Fibroblast of villous mesenchyme (primary cell): Measurements from ENCODE around the gene UBE3D. TPM values are rescaled to one million over a fixed set of nuclear protein-coding genes. Genes with fewer than 3 reads are reported as not detected.
"Not testable (repeated sequence)": the region's sequence is repeated elsewhere in the genome, so short reads cannot be mapped to it uniquely, and the experiment has no call there.

Source experiments
- DNase-seq: peaks from one replicate; pipeline ENCODE4 v3.0.0-alpha.2; 2010; ENCODE audit warnings: low read depth
- H3K4me3 ChIP-seq: 2 replicates; pipeline ENCODE4 v1.5.1; 2011; ENCODE audit warnings: low read depth, mild to moderate bottlenecking, low read length
- CTCF ChIP-seq: IDR thresholded peaks from 2 replicates; pipeline ENCODE4 v1.5.1; 2012; ENCODE audit warnings: low read depth, mild to moderate bottlenecking, low read length; ENCODE audit not compliant: insufficient read depth
- total RNA-seq: library from RNA; depleted of rRNA; stranded (reverse); fragments of >200 nt; gene quantifications from 2 replicates; pipeline ENCODE4 v1.2.3, GENCODE V29; 2012

Gene UBE3D
- total RNA-seq, 1 donor, result 9.5 TPM

- no peak overlapping the region for H3K4me3 ChIP-seq
- no peak for TF ChIP-seq CTCF
- no peak for DNase-seq
Measured at GRCh38 chr6:83044091-83044768, 21.4 kb downstream of the UBE3D start.

- no peak for TF ChIP-seq CTCF
- DNase-seq, result no peak
- H3K4me3 ChIP-seq, result no peak overlapping the region
Measured at GRCh38 chr6:83042467-83043053, 23.1 kb downstream of the UBE3D start.

- no peak for DNase-seq
- no peak for TF ChIP-seq CTCF
Measured at GRCh38 chr6:83038246-83038645, 27.4 kb downstream of the UBE3D start.

GRCh38 chr6:83031689-83032088 is 34.0 kb downstream of the UBE3D start:
- H3K4me3 ChIP-seq, result no peak overlapping the region
- no peak for DNase-seq
- TF ChIP-seq CTCF, result no peak

More at GRCh38 chr6:83038246-83038645, 27.4 kb downstream of the UBE3D start:
- H3K4me3 ChIP-seq, result no peak overlapping the region

- H3K4me3 ChIP-seq, result no peak overlapping the region
- DNase-seq, result no peak
- TF ChIP-seq CTCF, result no peak
Measured at GRCh38 chr6:83019741-83020140, 45.9 kb downstream of the UBE3D start.

GRCh38 chr6:83011131-83011530 is 54.5 kb downstream of the UBE3D start:
- DNase-seq, H3K4me3 ChIP-seq: not testable (repeated sequence)

- no peak overlapping the region for H3K4me3 ChIP-seq
- no peak for TF ChIP-seq CTCF
- DNase-seq, result peak; percentile 36
Measured at GRCh38 chr6:83008626-83009025, 57.0 kb downstream of the UBE3D start.
